LoVo (cell line): ENCODE results near the gene ZNF217.
"Not testable (repeated sequence)": the region's sequence is repeated elsewhere in the genome, so short reads cannot be mapped to it uniquely, and the experiment has no call there.

Experiments used
- DNase-seq: peaks from one replicate; pipeline ENCODE4 v3.0.0-alpha.2; 2016; ENCODE audit warnings: low spot score

The ZNF217 gene

GRCh38 chr20:53566623-53567022 lies 27.0 kb downstream of the ZNF217 start:
- not testable (repeated sequence) for DNase-seq

DNA sequence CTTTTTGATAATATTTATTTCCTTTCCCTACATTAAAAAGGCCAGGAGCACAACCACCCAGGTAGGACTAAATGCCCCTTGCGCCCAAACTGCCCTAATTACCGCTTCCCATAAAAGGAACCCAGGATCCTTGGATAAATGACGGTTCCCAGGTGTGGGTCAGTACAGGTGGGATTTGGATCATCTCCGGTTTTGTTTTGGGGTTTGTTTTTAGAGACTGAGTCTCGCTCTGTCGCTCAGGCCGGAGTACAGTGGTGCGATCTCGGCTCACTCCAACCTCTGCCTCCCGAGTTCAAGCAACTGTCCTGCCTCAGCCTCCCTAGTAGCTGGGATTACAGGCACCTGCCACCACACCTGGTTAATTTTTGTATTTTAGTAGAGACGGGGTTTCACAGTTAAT lies 28.4 kb downstream of the ZNF217 start:
- no peak for DNase-seq

- not testable (repeated sequence) for DNase-seq
These were observed 31.4 kb downstream of the ZNF217 start for GRCh38 chr20:53562104-53562764.

- DNase-seq: no peak
These were observed 32.1 kb downstream of the ZNF217 start for GRCh38 chr20:53561505-53561904.

GRCh38 chr20:53559816-53560215 lies 33.8 kb downstream of the ZNF217 start:
- no peak for DNase-seq

GRCh38 chr20:53557130-53557529 lies 36.5 kb downstream of the ZNF217 start:
- DNase-seq: no peak

DNA sequence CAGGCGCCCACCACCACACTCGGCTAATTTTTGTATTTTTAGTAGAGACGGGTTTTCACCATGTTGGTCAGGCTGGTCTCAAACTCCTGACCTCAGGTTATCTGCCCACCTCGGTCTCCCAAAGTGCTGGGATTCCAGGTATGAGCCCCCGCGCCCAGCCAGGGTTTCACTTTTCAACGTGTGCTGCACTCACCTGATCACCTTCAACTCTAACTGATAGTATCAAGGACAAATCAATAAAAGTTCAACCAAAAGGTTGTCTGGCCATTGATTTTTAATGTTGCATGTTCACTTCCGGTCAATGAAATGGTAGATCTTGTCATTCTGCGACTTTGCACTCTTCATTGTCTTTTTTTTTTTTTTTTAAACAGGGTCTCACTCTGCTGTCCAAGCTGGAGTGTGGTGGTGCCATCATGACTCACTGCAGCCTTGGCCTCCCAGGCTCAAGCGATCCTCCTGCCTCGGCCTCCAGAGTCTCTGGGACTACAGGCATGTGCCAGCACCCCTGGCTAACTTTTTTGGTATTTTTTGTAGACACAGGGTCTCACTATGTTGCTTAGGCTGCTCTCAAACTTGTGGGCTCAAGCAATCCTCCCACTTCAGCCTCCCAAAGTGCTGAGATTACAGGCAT lies 37.3 kb downstream of the ZNF217 start:
- DNase-seq: no peak

GRCh38 chr20:53555816-53556215 lies 37.8 kb downstream of the ZNF217 start:
- DNase-seq: no peak

- DNase-seq: no peak
These were observed 38.6 kb downstream of the ZNF217 start for GRCh38 chr20:53555081-53555480.

- DNase-seq: not testable (repeated sequence)
These were observed 41.1 kb downstream of the ZNF217 start for GRCh38 chr20:53552572-53552893.

DNA sequence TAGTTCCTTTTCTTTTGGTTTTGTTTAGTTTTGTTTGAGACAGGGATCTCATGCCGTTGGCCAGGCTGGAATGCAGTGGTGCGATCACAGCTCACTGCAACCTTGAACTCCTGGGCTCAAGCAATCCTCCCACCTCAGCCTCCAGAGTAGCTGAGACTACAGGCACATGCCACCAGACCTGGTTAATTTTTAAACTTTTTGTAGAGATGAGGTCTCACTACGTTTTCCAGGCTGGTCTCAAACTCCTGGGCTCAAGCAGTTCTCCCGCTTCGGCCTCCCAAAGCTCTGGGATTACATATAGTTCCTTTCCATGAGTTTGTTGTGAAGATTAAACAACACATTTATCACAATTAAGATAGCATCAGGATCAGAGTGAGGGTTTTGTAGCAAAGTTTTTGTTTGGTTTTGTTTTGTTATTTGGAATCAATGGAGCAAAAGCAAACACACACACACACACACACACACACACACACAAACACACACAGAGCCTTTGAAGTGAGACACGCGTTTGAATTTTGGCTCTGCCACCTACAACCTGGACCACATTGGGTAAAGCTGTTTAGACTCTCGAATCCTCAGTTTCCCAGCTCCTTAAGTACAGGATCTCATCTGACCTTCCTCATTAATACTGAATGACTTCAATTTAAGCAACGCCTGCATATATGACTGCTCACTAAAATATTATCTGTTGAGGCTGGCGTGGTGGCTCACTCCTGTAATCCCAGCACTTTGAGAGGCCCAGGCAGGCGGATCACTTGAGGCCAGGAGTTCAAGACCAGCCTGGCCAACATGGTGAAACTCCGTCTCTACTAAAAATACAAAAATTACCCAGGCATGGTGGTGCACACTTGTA lies 41.7 kb downstream of the ZNF217 start:
- not testable (repeated sequence) for DNase-seq

GRCh38 chr20:53550280-53551187 lies 43.1 kb downstream of the ZNF217 start:
- DNase-seq: no peak

GRCh38 chr20:53547664-53548239 lies 45.9 kb downstream of the ZNF217 start:
- peak; percentile 66 for DNase-seq

DNA sequence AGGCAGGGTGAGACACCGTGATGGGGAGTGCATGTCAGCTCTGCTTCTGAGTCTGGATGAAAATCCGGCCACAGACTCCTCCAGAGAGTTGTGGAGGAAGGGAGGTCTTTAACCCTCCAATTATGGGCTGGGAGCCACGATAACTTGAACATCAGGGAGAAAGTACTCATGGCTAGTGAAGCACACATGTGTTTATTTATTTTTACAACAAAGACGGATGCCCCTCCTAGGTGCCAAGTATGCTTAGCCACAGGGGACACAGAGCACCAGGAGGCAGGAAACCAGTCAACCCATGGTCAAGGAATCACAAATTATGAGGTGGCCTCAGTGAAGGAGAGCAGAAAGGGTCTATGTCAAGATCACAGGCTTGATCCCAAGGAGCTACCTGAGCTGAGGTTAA lies 54.1 kb downstream of the ZNF217 start:
- no peak for DNase-seq

DNA sequence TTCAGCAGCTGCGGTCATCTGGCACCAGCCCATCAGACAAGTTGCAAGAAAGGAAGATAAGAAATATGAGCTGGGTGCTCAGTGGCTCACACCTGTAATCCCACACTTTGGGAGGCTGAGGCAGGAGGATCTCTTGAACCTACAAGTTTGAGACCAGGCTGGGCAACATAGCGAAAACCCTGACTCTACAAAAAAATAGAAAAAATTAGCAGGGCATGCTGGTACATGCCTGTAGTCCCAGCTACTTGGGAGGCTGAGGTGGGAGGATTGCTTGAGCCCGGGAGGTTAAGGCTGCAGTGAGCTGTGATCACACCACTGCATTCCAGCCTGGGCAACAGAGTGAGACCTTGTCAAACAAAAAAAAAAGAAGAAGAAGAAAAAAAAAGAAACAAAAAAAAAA lies 57.3 kb downstream of the ZNF217 start:
- not testable (repeated sequence) for DNase-seq

- no peak for DNase-seq
These were observed 57.8 kb downstream of the ZNF217 start for GRCh38 chr20:53535878-53536277.

- DNase-seq: no peak
These were observed 59.6 kb downstream of the ZNF217 start for GRCh38 chr20:53534037-53534436.

- DNase-seq: no peak
These were observed 60.1 kb downstream of the ZNF217 start for GRCh38 chr20:53533500-53533899.

GRCh38 chr20:53532654-53533312 lies 60.9 kb downstream of the ZNF217 start:
- not testable (repeated sequence) for DNase-seq

DNA sequence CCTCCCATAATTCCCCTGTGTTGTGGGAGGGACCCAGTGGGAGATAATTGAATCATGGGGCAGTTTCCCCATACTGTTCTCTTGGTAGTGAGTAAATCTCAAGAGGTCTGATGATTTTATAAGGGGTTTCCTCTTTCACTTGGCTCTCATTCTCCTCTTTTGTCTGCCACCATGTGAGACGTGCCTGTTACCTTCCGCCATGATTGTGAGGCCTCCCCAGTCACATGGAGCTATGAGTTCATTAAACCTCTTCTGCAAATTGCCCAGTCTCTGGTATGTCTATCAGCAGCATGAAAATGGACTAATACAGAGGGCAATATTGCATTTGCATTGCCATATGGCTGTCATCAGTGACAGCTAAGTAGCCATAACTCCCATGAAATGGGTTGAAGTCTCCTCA lies 63.2 kb downstream of the ZNF217 start:
- no peak for DNase-seq

GRCh38 chr20:53529658-53530057 lies 64.0 kb downstream of the ZNF217 start:
- DNase-seq: no peak
